Measurements from ENCODE around the gene TNNT3.
"Not testable (repeated sequence)": the region's sequence is repeated elsewhere in the genome, so short reads cannot be mapped to it uniquely, and the experiment has no call there.

TNNT3 gene

GRCh38 chr11:1919391-1920127 is at the start of gene TNNT3:
TNNT3 (plus strand) TSS chr11:1919703; CDS start chr11:1922875, 3,172 bp downstream.
- no peak for DNase-seq (ENCODE audit: low read depth in 1 of 2, low spot score in 1 of 2)

- no peak for DNase-seq (ENCODE audit: low read depth in 1 of 2, low spot score in 1 of 2)
Measured at GRCh38 chr11:1870326-1870696, 49.2 kb upstream of the TNNT3 start.

- no peak for DNase-seq (ENCODE audit: low read depth in 1 of 2, low spot score in 1 of 2)
Measured at GRCh38 chr11:1870721-1871466, 48.6 kb upstream of the TNNT3 start.

- DNase-seq (ENCODE audit: low read depth in 1 of 2, low spot score in 1 of 2): no peak
Measured at GRCh38 chr11:1871531-1871930, 48.0 kb upstream of the TNNT3 start.

GRCh38 chr11:1872267-1872985 is 47.1 kb upstream of the TNNT3 start:
- no peak for DNase-seq (ENCODE audit: low read depth in 1 of 2, low spot score in 1 of 2)

GRCh38 chr11:1873048-1873812 is 46.3 kb upstream of the TNNT3 start:
- DNase-seq (ENCODE audit: low read depth in 1 of 2, low spot score in 1 of 2): no peak

- DNase-seq (ENCODE audit: low read depth in 1 of 2, low spot score in 1 of 2): not testable (repeated sequence)
Measured at GRCh38 chr11:1873813-1874150, 45.7 kb upstream of the TNNT3 start.

- not testable (repeated sequence) for DNase-seq (ENCODE audit: low read depth in 1 of 2, low spot score in 1 of 2)
Measured at GRCh38 chr11:1874441-1875092, 44.9 kb upstream of the TNNT3 start.

GRCh38 chr11:1875093-1875850 is 44.2 kb upstream of the TNNT3 start:
- DNase-seq (ENCODE audit: low read depth in 1 of 2, low spot score in 1 of 2): no peak

- not testable (repeated sequence) for DNase-seq (ENCODE audit: low read depth in 1 of 2, low spot score in 1 of 2)
Measured at GRCh38 chr11:1875851-1876301, 43.6 kb upstream of the TNNT3 start.

GRCh38 chr11:1876361-1877063 is 43.0 kb upstream of the TNNT3 start:
- no peak for DNase-seq (ENCODE audit: low read depth in 1 of 2, low spot score in 1 of 2)

GRCh38 chr11:1877211-1878136 is 42.0 kb upstream of the TNNT3 start:
- DNase-seq (ENCODE audit: low read depth in 1 of 2, low spot score in 1 of 2): no peak

GRCh38 chr11:1878137-1879031 is 41.1 kb upstream of the TNNT3 start:
- DNase-seq (ENCODE audit: low read depth in 1 of 2, low spot score in 1 of 2): no peak

GRCh38 chr11:1879342-1879940 is 40.1 kb upstream of the TNNT3 start:
- no peak for DNase-seq (ENCODE audit: low read depth in 1 of 2, low spot score in 1 of 2)

- DNase-seq (ENCODE audit: low read depth in 1 of 2, low spot score in 1 of 2): no peak
Measured at GRCh38 chr11:1879941-1880720, 39.4 kb upstream of the TNNT3 start.
